Activated CD4-positive, alpha-beta T cell treated with anti-CD3 and anti-CD28 coated beads, Interleukin-2, amount 50 U/mL, for 24 hours (primary cell): ENCODE results near the gene INO80D.
"Not testable (repeated sequence)": the region's sequence is repeated elsewhere in the genome, so short reads cannot be mapped to it uniquely, and the experiment has no call there.

ENCODE experiments used
- DNase-seq, 2 donors: peaks; one replicate each; pipeline ENCODE4 v3.0.0-alpha.2; 2020; ENCODE audit warnings: low read depth in 1 of 2, low spot score in 1 of 2

INO80D gene, protein sequence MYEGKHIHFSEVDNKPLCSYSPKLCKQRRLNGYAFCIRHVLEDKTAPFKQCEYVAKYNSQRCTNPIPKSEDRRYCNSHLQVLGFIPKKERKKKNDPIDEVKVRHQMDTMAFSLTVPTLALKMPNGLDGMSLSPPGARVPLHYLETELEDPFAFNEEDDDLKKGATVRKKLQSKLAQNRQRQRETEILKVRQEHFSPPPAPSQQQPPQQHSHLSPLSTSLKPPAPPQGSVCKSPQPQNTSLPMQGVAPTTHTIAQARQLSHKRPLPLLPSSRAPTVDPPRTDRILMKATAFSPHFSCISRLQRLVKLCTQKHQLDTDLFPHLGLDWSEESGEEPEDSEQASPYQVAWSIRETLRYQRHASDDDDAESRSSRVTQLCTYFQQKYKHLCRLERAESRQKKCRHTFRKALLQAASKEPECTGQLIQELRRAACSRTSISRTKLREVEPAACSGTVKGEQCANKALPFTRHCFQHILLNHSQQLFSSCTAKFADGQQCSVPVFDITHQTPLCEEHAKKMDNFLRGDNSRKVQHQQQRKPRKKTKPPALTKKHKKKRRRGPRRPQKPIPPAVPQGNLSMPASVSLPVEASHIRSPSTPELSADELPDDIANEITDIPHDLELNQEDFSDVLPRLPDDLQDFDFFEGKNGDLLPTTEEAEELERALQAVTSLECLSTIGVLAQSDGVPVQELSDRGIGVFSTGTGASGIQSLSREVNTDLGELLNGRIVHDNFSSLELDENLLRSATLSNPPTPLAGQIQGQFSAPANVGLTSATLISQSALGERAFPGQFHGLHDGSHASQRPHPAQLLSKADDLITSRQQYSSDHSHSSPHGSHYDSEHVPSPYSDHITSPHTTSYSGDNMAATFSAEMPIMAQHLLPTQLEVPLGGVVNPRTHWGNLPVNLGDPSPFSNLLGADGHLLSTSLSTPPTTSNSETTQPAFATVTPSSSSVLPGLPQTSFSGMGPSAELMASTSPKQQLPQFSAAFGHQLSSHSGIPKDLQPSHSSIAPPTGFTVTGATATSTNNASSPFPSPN

DNA sequence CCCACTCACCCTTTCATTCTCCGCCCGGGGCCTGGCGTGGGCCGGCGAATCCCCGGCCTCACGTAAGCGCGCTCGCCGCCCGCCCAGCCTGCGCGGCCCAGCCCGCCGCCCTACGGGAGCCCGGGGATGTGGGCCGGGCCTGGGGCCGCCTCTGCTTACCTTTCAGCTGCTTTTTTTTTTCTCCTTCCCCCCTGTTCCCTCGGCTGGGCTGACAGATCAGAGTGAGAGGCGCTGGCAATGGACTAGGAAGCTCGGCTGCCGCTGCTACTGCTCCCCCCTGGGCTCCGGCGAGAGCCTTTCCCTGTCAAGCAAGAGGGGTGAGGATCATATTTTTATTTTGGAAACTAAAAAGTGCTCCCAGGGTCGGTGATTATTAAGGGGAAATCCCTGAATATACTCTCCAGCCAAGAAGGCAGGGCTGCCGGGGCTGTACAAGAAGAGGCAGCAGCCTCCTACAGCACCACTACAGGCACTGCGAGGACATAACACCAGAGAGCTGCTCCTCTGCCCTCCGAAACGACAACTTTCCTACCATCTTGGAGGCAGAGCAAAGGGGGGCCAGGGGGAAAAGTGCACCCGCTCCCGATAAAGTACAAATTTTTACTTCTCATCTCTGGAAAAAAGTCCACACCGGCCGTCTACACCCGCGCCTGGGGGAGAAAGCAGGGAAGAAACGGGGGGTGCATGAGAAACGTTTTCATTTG lies at the start of gene INO80D:
TSS of gene INO80D (minus strand) at position 433 of the 704 bp plus-strand sequence. CDS start 23,158 bp downstream, outside the sequence.
- DNase-seq: peak; percentile 57 to 77

DNA sequence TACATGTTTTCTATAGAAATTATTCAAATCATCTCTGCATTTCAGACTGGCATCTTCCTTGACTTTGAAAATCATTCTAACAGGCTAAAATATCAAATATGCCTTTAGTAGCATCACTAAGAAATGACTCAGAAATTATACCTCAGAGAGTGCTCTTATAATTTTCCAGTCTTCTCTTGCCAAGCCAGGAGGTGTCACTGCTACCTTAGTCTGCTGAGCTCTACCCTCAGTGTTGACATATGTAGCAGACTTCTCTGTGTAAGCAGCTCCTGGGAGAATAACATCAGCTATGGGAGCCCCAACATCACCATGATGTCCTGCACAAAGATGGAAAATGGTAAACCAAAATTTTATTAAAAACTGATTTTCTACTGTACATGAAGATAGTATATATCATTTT lies 41.7 kb upstream of the INO80D start:
- no peak for DNase-seq

DNA sequence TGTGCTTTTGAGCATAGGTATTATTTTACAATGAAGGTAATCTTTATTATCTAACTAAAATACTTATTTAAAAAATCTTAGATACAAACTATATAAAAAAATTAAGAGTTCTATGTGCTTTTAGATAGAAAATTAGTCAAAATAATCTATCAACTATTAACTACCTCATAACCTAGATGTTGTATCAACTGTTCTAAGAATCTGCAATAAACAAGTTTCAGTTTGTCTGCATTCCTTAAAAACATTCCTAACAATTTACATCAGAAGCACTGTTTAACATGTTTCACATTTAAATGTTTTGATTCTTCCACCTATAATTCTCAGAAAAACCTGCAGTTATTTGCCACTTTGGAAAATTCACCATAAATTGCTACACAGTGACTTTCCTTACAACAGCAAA lies 39.9 kb upstream of the INO80D start:
- DNase-seq: no peak

DNA sequence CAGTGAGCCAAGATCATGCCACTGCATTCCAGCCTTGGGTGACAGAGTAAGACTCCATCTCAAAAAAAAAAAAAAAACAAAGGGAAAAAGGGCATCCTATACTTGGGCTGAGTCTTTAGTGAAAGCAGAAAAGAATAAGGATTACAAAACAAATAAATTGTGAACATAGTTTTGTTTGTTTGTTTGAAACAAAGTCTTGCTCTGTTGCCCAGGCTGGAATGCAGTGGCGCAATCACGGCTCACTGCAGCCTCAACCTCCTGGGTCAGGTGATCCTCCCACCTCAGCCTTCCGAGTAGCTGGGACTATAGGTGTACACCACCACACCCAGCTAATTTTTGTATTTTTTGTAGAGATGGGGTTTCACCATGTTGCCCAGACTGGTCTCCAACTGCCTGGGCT lies 36.6 kb upstream of the INO80D start:
- not testable (repeated sequence) for DNase-seq

DNA sequence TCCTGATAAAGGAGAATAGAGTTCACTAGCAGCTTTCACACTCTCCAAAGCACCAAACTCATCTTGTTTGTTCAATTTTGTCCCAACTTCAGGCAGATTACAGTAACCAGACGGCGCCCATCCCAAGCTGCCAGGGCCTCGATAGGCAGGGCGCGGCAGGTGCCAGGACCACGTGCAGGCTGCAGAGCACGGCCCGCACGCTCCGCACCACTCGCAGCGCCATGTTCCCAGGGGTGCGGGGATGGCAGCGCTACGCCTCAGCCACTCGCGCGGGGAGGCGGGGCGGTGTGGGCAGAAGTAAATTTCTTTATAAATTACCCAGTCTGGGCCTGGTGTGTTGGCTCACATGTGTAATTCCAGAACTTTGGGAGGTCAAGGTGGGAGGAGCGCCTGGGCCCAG lies 30.3 kb upstream of the INO80D start:
- no peak for DNase-seq

DNA sequence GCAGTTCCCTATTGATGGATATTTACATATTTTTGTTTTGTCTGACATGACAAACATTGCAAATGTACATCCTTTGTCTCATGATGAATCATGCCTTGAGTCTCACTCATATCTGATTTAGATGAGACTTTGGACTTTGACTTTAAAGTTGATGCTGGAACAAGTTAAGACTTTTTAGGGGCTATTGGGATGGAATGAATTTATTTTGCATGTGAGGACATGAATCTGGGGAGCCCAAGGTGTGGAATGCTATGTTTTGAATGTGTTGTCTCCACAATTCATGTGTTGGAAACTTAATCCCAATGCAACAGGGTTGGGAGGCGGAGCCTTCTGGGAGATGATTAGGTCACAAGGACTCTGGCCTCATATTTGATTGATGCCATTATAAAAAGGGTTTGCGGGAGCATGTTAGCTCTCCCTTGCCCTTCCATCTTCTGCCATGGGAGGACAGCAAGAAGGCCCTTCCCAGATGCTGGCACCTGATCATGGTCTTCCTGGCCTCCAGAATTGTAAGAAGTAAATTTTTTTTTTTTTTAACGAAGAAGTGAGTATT lies 29.1 kb upstream of the INO80D start:
- no peak for DNase-seq

DNA sequence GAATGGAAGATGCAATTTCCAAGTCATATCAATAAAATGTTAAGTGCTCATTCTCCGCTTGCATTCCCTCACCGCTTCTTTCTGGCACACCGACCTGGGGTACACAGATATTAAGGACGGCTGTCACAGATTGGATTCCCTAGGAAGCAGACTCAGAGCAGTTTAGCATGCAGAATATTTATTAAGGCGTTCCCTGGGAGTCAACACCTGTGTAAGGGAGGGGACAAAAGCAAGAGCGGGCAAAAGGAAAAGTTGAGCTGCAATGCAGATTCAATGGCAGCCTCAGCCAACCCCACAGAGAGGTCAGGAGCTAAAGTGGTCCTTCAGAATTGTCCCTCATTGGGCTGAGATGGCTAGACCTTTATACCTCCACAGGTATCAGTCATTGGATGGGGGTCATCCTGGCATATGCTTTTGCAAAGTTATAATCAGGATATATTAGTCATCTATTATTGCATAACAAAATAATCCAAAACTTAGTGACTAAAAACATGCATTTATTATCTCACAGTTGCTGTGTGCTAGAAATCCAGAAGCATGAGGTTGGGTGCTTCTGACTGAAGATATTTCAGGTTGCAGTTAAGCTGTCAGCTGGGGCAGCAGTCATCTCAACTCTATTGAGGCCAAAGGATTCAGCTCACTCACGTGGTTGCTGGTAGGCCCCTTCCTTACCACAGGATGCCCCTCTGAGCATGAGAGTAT lies 27.0 kb upstream of the INO80D start:
- DNase-seq: no peak

DNA sequence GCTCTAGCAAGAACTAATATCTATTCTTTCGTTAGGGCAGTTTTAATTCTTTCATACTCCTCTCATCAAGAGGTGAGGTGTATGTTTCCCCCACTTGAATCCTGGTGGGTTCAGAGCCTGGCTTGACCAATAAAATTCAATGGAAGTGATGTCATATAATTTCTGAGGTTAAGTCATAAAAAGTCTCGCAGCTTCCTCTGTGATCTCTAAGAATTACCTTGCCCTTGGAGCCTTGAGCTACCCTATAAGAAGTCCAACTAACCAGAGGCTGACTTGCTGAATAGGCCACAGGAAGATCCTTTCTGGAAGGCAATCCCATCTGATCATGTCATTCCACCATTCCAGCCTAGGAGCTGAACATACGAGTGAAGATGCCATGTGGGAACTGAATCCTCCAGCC lies 26.1 kb upstream of the INO80D start:
- no peak for DNase-seq

DNA sequence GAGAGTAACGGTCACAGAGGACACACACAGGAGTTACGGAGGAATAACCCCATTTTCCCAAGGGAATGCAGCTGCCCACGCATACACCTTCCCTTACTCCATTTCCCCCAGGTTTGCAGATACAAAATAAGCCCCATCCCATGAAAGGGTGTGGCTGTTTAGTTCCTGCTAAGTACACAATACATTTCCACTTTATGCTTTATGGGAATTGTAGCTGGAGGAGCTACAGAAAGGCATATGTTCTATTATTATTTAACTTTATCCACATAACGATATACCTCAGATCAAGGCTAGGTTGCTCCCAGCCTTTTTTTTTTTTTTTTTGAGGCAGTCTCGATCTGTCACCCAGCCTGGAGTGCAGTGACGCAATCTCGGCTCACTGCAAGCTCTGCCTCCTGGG lies 22.7 kb upstream of the INO80D start:
- no peak for DNase-seq

DNA sequence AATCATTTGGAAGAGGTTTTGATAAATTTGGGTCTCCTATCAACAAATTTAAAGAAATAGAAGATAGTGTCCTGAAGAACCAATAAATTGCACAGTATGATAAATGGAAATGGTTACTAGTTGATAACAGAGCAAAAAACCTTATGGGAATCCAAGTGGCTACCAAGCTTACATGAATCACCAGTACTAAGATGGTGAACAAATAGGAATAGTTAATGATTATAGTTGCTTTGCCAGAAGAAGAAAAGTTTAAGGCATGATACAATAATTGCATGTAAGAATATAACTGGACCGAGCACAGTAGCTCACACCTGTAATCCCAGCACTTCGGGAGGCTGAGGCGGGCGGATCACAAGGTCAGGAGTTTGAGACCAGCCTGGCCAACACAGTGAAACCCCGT lies 19.6 kb upstream of the INO80D start:
- no peak for DNase-seq

DNA sequence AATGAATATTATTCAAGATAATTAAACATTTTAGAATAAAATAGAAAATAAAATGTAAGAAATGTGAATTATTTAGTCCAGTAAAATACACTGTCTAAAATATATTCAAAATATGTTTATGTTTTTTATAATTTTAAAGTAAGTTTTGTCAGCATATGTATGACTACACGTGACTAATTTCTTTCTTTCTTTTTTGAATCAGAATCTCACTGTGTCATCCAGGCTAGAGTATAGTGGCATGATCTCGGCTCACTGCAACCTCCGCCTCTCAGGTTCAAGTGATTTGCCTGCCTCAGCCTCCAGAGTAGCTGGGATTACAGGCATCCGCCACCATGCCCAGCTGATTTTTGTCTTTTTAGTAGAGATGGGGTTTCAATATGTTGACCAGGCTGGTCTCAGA lies 19.1 kb upstream of the INO80D start:
- no peak for DNase-seq

DNA sequence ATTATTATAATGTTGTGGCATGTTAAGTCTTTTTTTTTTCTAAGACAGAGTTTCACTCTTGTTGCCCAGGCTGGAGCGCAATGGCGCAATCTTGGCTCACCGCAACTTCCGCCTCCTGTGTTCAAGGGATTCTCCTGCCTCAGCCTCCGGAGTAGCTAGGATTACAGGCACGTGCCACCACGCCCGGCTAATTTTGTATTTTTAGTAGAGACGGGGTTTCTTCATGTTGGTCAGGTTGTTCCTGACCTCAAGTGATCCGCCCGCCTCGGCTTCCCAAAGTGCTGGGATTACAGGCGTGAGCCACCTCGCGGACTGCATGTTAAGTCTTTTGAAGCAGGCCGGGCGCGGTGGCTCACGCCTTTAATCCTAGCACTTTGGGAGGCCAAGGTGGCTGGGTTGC lies 12.9 kb upstream of the INO80D start:
- not testable (repeated sequence) for DNase-seq

DNA sequence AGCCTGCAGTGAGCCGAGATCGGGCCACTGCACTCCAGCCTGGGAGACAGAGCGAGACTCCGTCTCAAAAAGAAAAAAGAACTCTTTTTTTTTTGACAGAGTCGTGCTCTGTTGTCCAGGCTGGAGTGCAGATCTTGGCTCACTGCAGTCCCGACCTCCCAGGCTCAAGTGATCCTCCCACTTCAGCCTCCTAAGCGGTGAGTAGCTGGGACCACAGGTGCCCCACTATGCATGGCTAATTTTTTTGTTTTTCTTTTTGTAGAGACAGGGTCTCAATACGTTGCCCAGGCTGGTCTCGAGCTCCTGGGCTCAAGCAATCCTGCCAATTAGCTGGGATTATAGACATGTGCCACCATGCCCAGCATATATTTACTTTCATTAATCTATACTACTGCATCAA lies 12.5 kb upstream of the INO80D start:
- no peak for DNase-seq

DNA sequence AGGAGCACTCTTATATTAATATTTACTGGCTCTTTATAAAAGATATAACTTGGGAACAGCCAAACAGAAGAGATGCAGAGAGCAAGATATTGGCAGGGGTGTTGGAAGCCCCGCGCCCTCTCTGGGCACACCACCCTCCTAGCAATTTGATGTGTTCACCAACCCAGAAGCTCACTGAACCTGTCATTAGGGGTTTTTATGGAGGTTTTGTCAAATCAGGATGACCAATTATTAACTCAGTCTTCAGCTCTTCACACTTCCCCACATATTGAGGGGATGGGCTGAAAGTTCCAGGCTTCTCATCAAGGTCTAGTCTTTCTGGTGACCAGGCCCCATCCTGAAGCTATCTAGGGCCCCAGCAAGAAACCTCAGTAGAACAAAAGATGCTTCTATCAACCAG lies 10.9 kb upstream of the INO80D start:
- DNase-seq: no peak

DNA sequence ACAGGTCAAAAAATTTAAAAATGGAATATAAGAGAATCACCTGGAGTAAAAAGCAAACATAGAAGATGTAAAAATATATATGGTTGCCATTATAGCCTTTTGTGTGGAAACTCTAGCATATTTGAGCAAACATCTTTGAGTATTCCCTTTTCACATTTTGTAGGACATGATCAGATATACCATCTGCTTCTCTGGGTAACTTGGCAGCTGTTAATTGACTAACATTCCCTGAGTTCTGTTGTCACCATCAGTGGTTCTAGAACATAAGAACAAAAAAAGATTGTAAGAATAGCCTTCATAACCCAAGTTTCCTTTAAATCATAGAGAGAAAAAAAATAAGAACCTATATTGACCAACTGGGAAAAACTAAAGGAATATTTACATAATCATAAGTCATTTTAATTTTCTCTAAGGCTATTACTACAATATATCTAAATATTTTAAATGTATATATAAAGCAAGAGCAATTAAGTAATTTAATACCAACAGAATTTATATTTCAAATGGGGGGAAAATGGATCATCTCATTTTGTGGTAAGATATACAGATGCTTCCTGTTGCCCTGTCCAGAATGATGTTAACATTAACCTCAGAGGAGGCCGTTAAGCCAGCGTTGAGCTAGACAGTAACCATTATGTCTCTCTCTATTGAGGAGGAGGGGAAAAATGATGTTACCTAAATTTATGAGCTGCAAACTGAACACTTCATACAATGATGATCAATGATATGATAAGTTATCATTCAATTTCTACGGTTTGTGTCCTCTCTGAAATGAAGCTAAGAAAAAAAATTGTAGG lies 9.8 kb upstream of the INO80D start:
- no peak for DNase-seq

DNA sequence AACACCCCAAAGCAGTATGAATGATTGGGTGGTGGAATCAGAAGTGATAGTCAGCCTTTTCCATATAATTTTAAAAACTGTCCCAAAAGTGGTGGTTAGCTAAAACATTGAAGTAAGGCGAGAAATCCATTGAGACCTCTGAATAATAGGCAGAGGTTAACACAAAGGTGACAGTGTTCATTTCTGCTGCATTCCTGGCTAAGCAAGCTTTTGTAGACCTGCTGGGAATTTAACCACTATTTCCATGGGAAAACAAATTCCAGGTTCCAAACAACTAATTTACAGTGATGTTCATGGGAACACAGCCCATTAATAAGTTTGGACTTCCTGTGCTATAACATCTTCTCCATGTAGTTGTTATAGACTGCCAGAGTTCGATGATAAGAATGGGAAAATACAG lies 6.3 kb upstream of the INO80D start:
- DNase-seq: no peak

DNA sequence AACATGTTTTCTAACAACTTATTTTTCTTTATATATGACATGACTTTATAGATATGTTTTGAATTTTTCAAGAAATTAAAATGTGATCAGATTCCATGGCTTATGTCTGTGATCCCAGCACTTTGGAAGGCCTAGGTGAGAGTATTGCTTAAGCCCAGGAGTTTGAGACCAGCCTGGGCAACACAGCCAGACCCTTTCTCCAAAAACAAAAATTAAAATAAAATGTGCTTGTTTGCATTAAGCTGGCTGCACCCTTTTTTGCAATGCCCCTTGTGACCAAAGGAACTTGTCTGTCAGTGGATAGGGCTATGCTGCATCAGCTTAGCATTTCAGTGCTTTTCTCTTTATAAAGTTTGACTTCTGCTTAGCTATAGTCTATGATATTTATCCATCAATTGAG lies 2.3 kb upstream of the INO80D start:
- DNase-seq: no peak

DNA sequence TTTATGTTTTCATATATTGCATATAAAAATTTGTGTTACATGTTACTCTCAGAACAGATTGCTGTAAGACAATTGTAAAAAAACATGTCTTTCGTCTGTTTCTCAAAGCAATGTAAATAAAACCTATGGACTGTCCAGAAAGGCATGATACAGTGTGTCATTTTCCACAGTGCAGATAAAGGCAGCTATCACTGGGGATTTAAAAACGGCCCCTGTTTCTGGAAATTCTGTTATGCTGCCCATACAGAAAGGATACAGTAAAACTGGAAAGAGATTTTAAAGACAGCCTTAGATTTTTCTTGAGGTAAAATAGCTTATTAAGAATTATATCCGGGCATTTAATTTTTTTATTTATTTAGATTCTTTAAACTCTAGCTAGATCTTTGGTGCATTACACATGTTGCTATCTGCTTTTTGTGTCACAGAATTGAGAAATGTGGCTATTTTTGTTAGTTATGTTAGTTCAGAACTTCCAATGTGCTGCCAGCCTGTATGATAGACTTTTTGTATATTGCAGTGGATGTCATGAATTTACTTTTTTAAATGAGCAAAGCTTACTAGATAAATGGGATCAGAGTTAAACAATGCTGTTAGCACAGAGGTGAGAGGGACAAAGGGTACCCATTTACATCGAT lies 859 bp upstream of the INO80D start:
- no peak for DNase-seq
